LHCN-M2 (cell line): ENCODE measurements around the gene SPACDR. TPM values are rescaled to one million over a fixed set of nuclear protein-coding genes. Genes with fewer than 3 reads are reported as not detected.

Source experiments
- DNase-seq: peaks from one replicate; pipeline ENCODE4 v3.0.0-alpha.2; 2012; ENCODE audit warnings: low read depth
- total RNA-seq: library from RNA; depleted of rRNA; stranded (reverse); fragments of >200 nt; gene quantifications from 2 replicates; pipeline ENCODE4 v1.2.3, GENCODE V29; 2014

The SPACDR gene
- total RNA-seq, 1 experiment from 2014 or later: not detected

- DNase-seq: no peak
Observed at GRCh38 chr7:100485471-100485876, 21.4 kb upstream of the SPACDR start.

GRCh38 chr7:100484673-100485045 is 20.6 kb upstream of the SPACDR start:
- no peak for DNase-seq

- no peak for DNase-seq
Observed at GRCh38 chr7:100483722-100484672, 19.9 kb upstream of the SPACDR start, which contains the start of gene NYAP1. TSS of gene NYAP1 (plus strand) at chr7:100483927. CDS start at chr7:100485312, 1,385 bp downstream.

GRCh38 chr7:100483090-100483721 is 19.1 kb upstream of the SPACDR start:
- DNase-seq: peak; percentile 45

GRCh38 chr7:100482728-100483089 is 18.6 kb upstream of the SPACDR start:
- DNase-seq: no peak

- DNase-seq: no peak
Observed at GRCh38 chr7:100481466-100481865, 17.4 kb upstream of the SPACDR start.

- DNase-seq: peak; percentile 95
Observed at GRCh38 chr7:100478958-100479660, 15.0 kb upstream of the SPACDR start, which contains the start of gene TSC22D4. TSS of gene TSC22D4 (minus strand) at chr7:100479214. CDS start at chr7:100478038, 1,176 bp downstream.

GRCh38 chr7:100477871-100478267 is 13.8 kb upstream of the SPACDR start:
- DNase-seq: no peak

- DNase-seq: no peak
Observed at GRCh38 chr7:100476903-100477870, 13.1 kb upstream of the SPACDR start.

- no peak for DNase-seq
Observed at GRCh38 chr7:100476101-100476780, 12.2 kb upstream of the SPACDR start.

- no peak for DNase-seq
Observed at GRCh38 chr7:100475549-100475948, 11.5 kb upstream of the SPACDR start.

GRCh38 chr7:100472854-100473499 is 8.9 kb upstream of the SPACDR start:
- peak; percentile 66 for DNase-seq

- no peak for DNase-seq
Observed at GRCh38 chr7:100472121-100472851, 8.2 kb upstream of the SPACDR start.

GRCh38 chr7:100471021-100471420 is 7.0 kb upstream of the SPACDR start:
- no peak for DNase-seq

- DNase-seq: peak; percentile 61
Observed at GRCh38 chr7:100469227-100470044, 5.4 kb upstream of the SPACDR start.

- no peak for DNase-seq
Observed at GRCh38 chr7:100467638-100468373, 3.7 kb upstream of the SPACDR start.
